Measurements from ENCODE around the gene TMCC1. TPM values are rescaled to one million over a fixed set of nuclear protein-coding genes. Genes with fewer than 3 reads are reported as not detected.

Gene TMCC1
- total RNA-seq: 10 to 100 TPM; 23.2 to 78.7 (median 54.1) TPM

- H3K36me3 ChIP-seq: no peaks in the 10 kb centered on the region
- H3K4me3 ChIP-seq: peak within 1 kb of the TSS; percentile 64 to 98
- H3K9me3 ChIP-seq: no peaks in the 10 kb centered on the region
- intact Hi-C loops (cut with DNase I; ENCODE audit: low total_unique reads): no loop called here
- peak; percentile 71 to 83 for DNase-seq
- peaks cover 4 to 9% of the 10 kb centered on the region in 2 donors for H3K4me1 ChIP-seq
- no peaks in the 10 kb centered on the region for H3K27me3 ChIP-seq
- TF ChIP-seq POLR2A (IDR thresholded peaks at IDR 0.05): peak; percentile 20 to 30
- TF ChIP-seq, protein P1, sequence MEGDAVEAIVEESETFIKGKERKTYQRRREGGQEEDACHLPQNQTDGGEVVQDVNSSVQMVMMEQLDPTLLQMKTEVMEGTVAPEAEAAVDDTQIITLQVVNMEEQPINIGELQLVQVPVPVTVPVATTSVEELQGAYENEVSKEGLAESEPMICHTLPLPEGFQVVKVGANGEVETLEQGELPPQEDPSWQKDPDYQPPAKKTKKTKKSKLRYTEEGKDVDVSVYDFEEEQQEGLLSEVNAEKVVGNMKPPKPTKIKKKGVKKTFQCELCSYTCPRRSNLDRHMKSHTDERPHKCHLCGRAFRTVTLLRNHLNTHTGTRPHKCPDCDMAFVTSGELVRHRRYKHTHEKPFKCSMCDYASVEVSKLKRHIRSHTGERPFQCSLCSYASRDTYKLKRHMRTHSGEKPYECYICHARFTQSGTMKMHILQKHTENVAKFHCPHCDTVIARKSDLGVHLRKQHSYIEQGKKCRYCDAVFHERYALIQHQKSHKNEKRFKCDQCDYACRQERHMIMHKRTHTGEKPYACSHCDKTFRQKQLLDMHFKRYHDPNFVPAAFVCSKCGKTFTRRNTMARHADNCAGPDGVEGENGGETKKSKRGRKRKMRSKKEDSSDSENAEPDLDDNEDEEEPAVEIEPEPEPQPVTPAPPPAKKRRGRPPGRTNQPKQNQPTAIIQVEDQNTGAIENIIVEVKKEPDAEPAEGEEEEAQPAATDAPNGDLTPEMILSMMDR (IDR thresholded peaks at IDR 0.05): peak in 1 of 4 experiments; percentile 6
- H3K27ac ChIP-seq: peak within 1 kb of the TSS; percentile 83 to 97
Measured at GRCh38 chr3:129893581-129894070, at the start of gene TMCC1. Gene TMCC1, minus strand, starts transcription at chr3:129893711.

DNA sequence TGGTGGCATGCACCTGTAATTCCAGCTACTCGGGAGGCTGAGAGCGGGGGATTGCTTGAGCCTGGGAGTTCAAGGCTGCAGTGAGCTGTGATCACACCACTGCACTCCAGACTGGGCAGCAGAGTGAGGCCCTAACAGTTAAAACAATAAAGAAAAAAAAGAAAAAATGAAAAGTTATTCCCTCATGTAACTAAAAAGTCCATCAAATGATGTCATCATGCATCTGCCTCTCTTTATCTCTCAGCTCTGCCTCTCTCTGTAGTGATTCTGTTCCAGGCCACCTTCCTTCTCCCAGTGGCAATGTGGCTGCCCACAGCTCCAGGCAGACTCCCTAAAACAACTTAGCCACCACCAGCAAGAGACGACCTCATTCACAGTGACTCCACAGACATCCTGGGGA is 49.5 kb upstream of the TMCC1 start:
- Histone ChIP-seq H3K4me3 (no peak overlapping the region), H3K36me3 (no peaks in the 10 kb centered on the region), H3K27ac (no peak overlapping the region), H3K4me1 (no peaks in the 10 kb centered on the region), H3K27me3 (no peaks in the 10 kb centered on the region), H3K9me3 (no peaks in the 10 kb centered on the region)
- TF ChIP-seq POLR2A (IDR thresholded peaks at IDR 0.05): no peak
- TF ChIP-seq, protein P1 (IDR thresholded peaks at IDR 0.05): no peak
- DNase-seq: no peak
- intact Hi-C loops (cut with DNase I; ENCODE audit: low total_unique reads): no loop called here

DNA sequence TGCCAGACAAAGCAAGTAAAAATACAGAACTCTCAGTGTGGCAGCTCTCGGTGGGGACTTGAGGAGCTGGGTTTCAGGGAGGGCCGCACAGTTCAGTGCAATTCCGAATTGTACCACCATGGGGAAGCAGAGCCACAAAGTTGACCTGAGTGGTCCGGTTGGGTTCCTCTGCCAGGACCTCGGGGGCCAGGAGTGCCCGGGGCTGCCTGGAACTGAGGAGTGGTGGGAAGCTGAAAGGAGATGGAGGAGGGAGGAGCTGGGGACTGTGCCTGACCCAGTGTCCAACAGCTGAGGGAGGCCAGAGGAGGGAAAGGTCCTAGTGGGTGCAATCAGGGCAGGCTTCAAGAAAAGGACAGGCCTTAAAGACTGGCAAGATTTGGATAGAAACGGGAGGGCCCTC is 48.8 kb upstream of the TMCC1 start:
- no peak overlapping the region for H3K27ac ChIP-seq
- TF ChIP-seq, protein P1 (IDR thresholded peaks at IDR 0.05): peak; percentile 46 to 78 (median 63)
- TF ChIP-seq POLR2A (IDR thresholded peaks at IDR 0.05): no peak
- DNase-seq: peak; percentile 34 to 50
- H3K9me3 ChIP-seq: no peaks in the 10 kb centered on the region
- no peaks in the 10 kb centered on the region for H3K4me1 ChIP-seq
- no peaks in the 10 kb centered on the region for H3K27me3 ChIP-seq
- H3K36me3 ChIP-seq: no peaks in the 10 kb centered on the region
- no peak overlapping the region for H3K4me3 ChIP-seq
- intact Hi-C loops (cut with DNase I; ENCODE audit: low total_unique reads): no loop called here

GRCh38 chr3:129940086-129940485 is 46.6 kb upstream of the TMCC1 start:
- DNase-seq: no peak
- Histone ChIP-seq H3K27me3 (no peaks in the 10 kb centered on the region), H3K4me1 (no peaks in the 10 kb centered on the region), H3K27ac (no peak overlapping the region), H3K9me3 (no peaks in the 10 kb centered on the region), H3K4me3 (no peak overlapping the region), H3K36me3 (no peaks in the 10 kb centered on the region)
- TF ChIP-seq POLR2A (IDR thresholded peaks at IDR 0.05): no peak
- TF ChIP-seq, protein P1 (IDR thresholded peaks at IDR 0.05): no peak
- intact Hi-C loops (cut with DNase I; ENCODE audit: low total_unique reads): no loop called here

- Histone ChIP-seq H3K4me3 (no peak overlapping the region), H3K36me3 (no peaks in the 10 kb centered on the region), H3K27ac (no peak overlapping the region), H3K4me1 (no peaks in the 10 kb centered on the region), H3K9me3 (no peaks in the 10 kb centered on the region), H3K27me3 (no peaks in the 10 kb centered on the region)
- DNase-seq: no peak
- TF ChIP-seq, protein P1 (IDR thresholded peaks at IDR 0.05): no peak
- intact Hi-C loops (cut with DNase I; ENCODE audit: low total_unique reads): loop anchor here (10.0 kb wide), 1 partner anchor 284 kb away; no protein-coding TSS in a partner anchor
Measured at GRCh38 chr3:129938140-129938930, 44.8 kb upstream of the TMCC1 start.
